GM06990 (cell line): ENCODE results near the gene TMEM269.
A peak's percentile ranks its signal among the peaks of the same experiment; 100 is the strongest.
"Not testable (repeated sequence)": the region's sequence is repeated elsewhere in the genome, so short reads cannot be mapped to it uniquely, and the experiment has no call there.

Experiments
- DNase-seq: peaks from one replicate; pipeline ENCODE4 v3.0.0-alpha.2; 2011; ENCODE audit not compliant: insufficient read length; ENCODE audit errors: extremely low read depth
- H3K27me3 ChIP-seq: replicated peaks from 2 replicates; pipeline ENCODE4 v1.6.0; 2011; ENCODE audit warnings: low read length; ENCODE audit not compliant: control insufficient read depth, insufficient read depth
- H3K36me3 ChIP-seq: 2 replicates; pipeline ENCODE4 v1.5.1; 2011; ENCODE audit warnings: low read length; ENCODE audit not compliant: control insufficient read depth, insufficient read depth
- H3K4me3 ChIP-seq: replicated peaks from 2 replicates; pipeline ENCODE4 v1.5.1; 2011; ENCODE audit warnings: low read depth, mild to moderate bottlenecking, control low read depth, low read length
- CTCF ChIP-seq: IDR thresholded peaks from 2 replicates; pipeline ENCODE4 v1.5.1; 2011; ENCODE audit warnings: low read length, control low read depth, mild to moderate bottlenecking, inconsistent platforms; ENCODE audit not compliant: insufficient read depth, poor library complexity, severe bottlenecking

TMEM269 gene

GRCh38 chr1:42746436-42747105, 38.2 kb upstream of the TMEM269 start:
- DNase-seq, result no peak
- TF ChIP-seq CTCF, result no peak
- no peak overlapping the region for H3K4me3 ChIP-seq
- H3K36me3 ChIP-seq, result peaks cover 23% of the 10 kb centered on the region
- no peaks in the 10 kb centered on the region for H3K27me3 ChIP-seq

GRCh38 chr1:42747125-42747524, 37.7 kb upstream of the TMEM269 start:
- DNase-seq, result no peak
- TF ChIP-seq CTCF, result peak; percentile 78
- no peak overlapping the region for H3K4me3 ChIP-seq
- no peaks in the 10 kb centered on the region for H3K27me3 ChIP-seq
- peaks cover 27% of the 10 kb centered on the region for H3K36me3 ChIP-seq

- TF ChIP-seq CTCF, result no peak
- H3K36me3 ChIP-seq, result peaks cover 33% of the 10 kb centered on the region
- no peaks in the 10 kb centered on the region for H3K27me3 ChIP-seq
- DNase-seq, result no peak
- no peak overlapping the region for H3K4me3 ChIP-seq
Observed at GRCh38 chr1:42748021-42748420, 36.8 kb upstream of the TMEM269 start.

GRCh38 chr1:42748461-42749410, 36.1 kb upstream of the TMEM269 start:
- no peak for TF ChIP-seq CTCF
- Histone ChIP-seq H3K36me3 (peaks cover 33% of the 10 kb centered on the region), H3K4me3 (no peak overlapping the region), H3K27me3 (no peaks in the 10 kb centered on the region)
- DNase-seq, result no peak

GRCh38 chr1:42750041-42750440, 34.8 kb upstream of the TMEM269 start:
- H3K27me3 ChIP-seq, result no peaks in the 10 kb centered on the region
- no peak overlapping the region for H3K4me3 ChIP-seq
- no peak for TF ChIP-seq CTCF
- peaks cover 42% of the 10 kb centered on the region for H3K36me3 ChIP-seq
- DNase-seq, result no peak

GRCh38 chr1:42751511-42752070, 33.2 kb upstream of the TMEM269 start:
- DNase-seq, result not testable (repeated sequence)
- H3K36me3 ChIP-seq, result peaks cover 40% of the 10 kb centered on the region

More at GRCh38 chr1:42751511-42752070, 33.2 kb upstream of the TMEM269 start:
- not testable (repeated sequence) for H3K4me3 ChIP-seq, H3K27me3 ChIP-seq
